Activated T-helper 1 cell treated with anti-CD3 and anti-CD28 coated beads, Interleukin-12 subunit alpha, Interleukin-12 subunit beta, Interleukin-2, Interleukin-4 antibody, amounts not matched to agents 30 ng/mL and 10 ng/mL and 1 ng/mL, durations not matched to agents 14 hours and 24 hours and 36 hours (primary cell): ENCODE measurements around the gene GALNT11. TPM values are rescaled to one million over a fixed set of nuclear protein-coding genes. Genes with fewer than 3 reads are reported as not detected.

ENCODE experiments used
- DNase-seq: peaks from one replicate; pipeline ENCODE4 v3.0.0; 2021; ENCODE audit warnings: low spot score
- H3K27ac Mint-ChIP-seq: one replicate; pipeline ENCODE4 v1.8.0; 2021; ENCODE audit warnings: mild to moderate bottlenecking, mixed read lengths
- H3K27me3 Mint-ChIP-seq: one replicate; pipeline ENCODE4 v1.8.0; 2022; ENCODE audit warnings: mild to moderate bottlenecking, moderate library complexity, mixed read lengths; ENCODE audit not compliant: insufficient read depth
- H3K36me3 Mint-ChIP-seq: one replicate; pipeline ENCODE4 v1.8.0; 2021; ENCODE audit warnings: low read depth, mixed read lengths
- H3K4me1 Mint-ChIP-seq: one replicate; pipeline ENCODE4 v1.8.0; 2021; ENCODE audit warnings: low read depth, mixed read lengths
- H3K4me3 Mint-ChIP-seq: one replicate; pipeline ENCODE4 v1.8.0; 2021; ENCODE audit warnings: mild to moderate bottlenecking, moderate library complexity, mixed read lengths
- H3K9me3 Mint-ChIP-seq: one replicate; pipeline ENCODE4 v1.8.0; 2021; ENCODE audit warnings: mixed read lengths
- intact Hi-C: fragments of 100-400 bp; cut with micrococcal nuclease; formaldehyde crosslinking; loops from one replicate; pipeline ENCODE4 v1.15.1; 2024
- total RNA-seq: library from RNA; stranded (reverse); gene quantifications from 2 replicates; pipeline ENCODE4 v1.2.3, GENCODE V29; 2022

Gene GALNT11
- total RNA-seq, 1 donor from 2014 or later, result 20.5 TPM

DNA sequence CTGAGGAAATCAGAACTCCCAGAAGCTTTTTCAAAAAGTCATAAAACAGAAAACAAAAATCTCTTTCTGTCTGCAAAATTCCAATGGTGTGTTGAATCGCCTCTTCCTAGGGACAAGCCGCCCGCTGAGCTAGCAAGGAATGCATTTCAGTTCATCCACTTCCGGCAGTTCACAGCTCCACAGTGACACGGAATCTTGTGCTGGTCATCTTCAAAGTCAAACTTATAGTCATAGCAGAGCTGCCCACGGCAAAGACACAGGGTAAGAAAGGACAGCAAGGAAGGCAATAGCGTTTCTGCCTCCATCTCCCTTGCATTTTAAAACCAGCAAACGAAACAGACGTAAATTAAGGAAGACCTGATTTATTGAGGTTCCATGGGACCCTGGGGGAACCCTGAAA is 111.2 kb downstream of the GALNT11 start:
- H3K27me3 Mint-ChIP-seq, result no peaks in the 10 kb centered on the region
- DNase-seq, result no peak
- H3K9me3 Mint-ChIP-seq, result no peaks in the 10 kb centered on the region
- H3K36me3 Mint-ChIP-seq, result peaks cover 14% of the 10 kb centered on the region
- no peaks in the 10 kb centered on the region for H3K4me1 Mint-ChIP-seq
- no peak overlapping the region for H3K4me3 Mint-ChIP-seq
- intact Hi-C loops, result no loop called here
- H3K27ac Mint-ChIP-seq, result no peak overlapping the region

DNA sequence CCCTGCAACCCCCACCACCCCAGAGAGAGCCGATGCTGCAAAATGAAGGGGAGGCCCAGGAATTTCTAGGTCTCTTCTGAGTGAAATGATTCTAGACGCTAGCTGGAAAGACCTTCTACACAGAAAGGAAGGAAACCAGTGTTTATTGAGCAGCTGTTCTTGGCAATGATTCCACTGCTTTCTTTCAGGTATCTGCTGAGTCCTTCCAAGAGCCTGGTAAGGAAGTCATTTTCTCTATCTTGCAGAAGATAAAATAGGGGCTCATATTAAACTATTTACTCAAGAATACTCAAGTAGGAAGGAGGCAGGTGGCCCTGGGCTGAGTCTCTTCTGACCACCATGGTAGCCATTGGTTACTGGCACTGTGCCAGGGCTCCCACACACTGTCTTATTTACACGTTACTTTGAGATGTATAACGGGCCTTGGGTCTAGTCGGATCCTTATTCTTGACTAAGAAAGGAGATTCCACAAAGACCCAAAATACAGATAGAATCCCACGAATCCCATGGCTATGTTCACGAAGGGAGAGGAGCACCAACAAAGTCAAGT is 112.1 kb downstream of the GALNT11 start:
- Mint-ChIP-seq H3K27ac (no peak overlapping the region), H3K9me3 (no peaks in the 10 kb centered on the region), H3K4me1 (peaks cover 2% of the 10 kb centered on the region), H3K36me3 (peaks cover 14% of the 10 kb centered on the region), H3K4me3 (no peak overlapping the region), H3K27me3 (no peaks in the 10 kb centered on the region)
- intact Hi-C loops, result no loop called here
- no peak for DNase-seq

DNA sequence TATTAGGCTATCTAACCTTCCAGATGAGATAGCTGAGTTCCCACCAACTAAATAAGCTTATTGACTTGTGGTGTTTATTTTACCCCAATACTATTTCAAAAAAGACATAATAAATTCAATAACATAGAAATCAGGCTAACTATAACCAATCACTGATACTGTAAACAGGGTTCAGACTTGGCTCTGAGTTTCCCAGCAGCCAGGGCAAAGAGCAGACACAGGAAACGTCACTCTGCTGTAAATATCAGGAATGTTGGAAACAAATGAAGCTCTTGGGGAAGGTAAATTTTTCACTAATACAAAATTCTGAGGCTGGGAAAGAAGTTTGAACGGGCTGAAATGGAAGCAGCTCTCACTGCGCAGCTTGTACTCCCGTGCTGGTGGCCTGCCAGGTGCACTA is 114.6 kb downstream of the GALNT11 start:
- intact Hi-C loops, result loop anchor here (10.0 kb wide), 2 partner anchors 535 to 565 kb away; partner anchors contain the start of gene XRCC2
- no peak for DNase-seq
- Mint-ChIP-seq H3K27me3 (no peaks in the 10 kb centered on the region), H3K4me3 (no peak overlapping the region), H3K9me3 (no peaks in the 10 kb centered on the region), H3K36me3 (peaks cover 32% of the 10 kb centered on the region), H3K4me1 (peaks cover 28% of the 10 kb centered on the region), H3K27ac (no peak overlapping the region)

DNA sequence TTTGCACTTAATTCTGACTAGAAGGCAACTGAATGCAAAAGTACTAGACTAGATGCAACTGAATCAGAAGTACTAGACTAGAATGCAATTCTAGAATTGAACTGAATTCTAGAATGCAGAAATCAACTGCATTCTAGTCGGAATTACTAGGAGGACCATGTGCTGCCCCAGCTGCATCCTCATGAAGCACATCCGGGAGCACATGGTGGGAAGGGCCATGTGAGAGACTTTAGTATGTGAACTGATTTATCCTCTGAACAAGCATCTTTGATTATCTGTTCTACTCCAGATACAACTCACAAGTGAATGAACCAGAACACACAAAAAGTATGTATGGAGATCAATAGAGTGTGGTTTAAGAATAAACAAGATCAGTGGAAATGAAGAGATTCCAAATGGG is 115.1 kb downstream of the GALNT11 start:
- Mint-ChIP-seq H3K36me3 (peaks cover 32% of the 10 kb centered on the region), H3K4me3 (no peak overlapping the region), H3K27ac (peak overlapping the region; percentile 9), H3K9me3 (no peaks in the 10 kb centered on the region), H3K4me1 (peaks cover 33% of the 10 kb centered on the region), H3K27me3 (no peaks in the 10 kb centered on the region)
- intact Hi-C loops, result loop anchor here (10.0 kb wide), 2 partner anchors 534 to 564 kb away; partner anchors contain the start of gene XRCC2
- DNase-seq, result no peak

DNA sequence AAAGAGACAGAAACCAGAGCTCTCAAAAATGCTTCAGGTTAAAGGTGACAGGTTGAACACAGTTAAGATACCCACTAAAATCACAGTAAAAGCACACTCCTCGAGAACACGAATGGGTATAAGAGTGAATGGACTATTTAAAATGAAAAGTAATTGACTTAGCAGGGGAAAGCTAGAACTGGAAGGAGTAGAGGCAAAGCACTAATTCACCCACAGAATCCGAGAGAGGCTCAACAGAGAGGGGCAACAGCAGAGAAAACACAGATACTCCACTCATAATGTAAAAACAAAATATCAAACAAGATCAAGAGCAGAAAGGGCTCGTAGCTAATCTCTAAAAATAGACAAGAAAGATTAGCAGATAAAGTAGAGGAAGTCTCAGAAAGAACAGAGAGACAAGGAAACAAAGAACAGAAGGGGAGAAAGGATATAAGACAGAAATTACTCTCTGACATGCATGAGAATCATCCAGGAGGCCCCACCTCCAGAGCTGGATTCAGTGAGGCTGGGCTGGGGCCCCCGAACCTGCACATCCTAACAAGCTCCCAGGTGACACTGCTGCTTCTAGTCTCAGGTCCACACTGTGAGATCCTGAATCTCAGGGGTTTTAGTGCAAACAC is 117.6 kb downstream of the GALNT11 start:
- DNase-seq, result no peak
- Mint-ChIP-seq H3K27ac (peak overlapping the region; percentile 86), H3K4me3 (peak overlapping the region; percentile 36), H3K4me1 (peaks cover 40% of the 10 kb centered on the region), H3K27me3 (no peaks in the 10 kb centered on the region), H3K9me3 (no peaks in the 10 kb centered on the region), H3K36me3 (peaks cover 36% of the 10 kb centered on the region)
- intact Hi-C loops, result loop anchor here (10.0 kb wide), 2 partner anchors 532 to 562 kb away; partner anchors contain the start of gene XRCC2

DNA sequence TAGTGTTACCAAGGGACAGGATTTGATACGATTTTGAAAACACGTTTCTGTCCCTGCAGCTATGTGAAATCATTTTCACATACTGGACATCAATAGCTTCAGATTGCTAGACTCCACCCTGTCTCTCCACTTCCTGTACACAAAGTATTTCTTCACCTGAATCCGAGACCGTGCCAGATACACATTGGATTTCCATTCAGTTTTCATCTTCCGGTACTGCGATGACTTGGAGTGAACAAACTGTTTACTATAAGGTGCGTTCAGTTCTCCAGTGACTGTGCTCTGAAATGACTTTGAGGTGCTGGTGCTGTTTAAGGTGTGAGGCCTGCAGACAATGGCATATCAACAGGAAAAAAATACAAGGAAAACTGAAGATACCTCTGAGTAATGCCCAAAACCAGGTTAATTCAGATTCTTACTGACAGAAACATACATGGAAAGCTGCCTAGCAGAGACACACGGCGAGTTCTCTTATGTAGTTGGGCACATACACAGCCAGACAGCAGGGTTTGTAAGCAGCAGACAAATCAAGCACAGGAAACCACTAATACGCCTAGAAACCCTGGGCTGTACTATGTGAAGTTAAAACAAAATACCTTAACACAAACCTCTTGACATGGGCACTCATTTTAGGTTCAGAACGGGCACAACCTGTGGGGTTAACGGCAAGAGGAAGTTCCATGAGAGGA is 119.2 kb downstream of the GALNT11 start:
- Mint-ChIP-seq H3K4me3 (peak overlapping the region; percentile 50), H3K36me3 (peaks cover 44% of the 10 kb centered on the region), H3K27me3 (no peaks in the 10 kb centered on the region)

DNA sequence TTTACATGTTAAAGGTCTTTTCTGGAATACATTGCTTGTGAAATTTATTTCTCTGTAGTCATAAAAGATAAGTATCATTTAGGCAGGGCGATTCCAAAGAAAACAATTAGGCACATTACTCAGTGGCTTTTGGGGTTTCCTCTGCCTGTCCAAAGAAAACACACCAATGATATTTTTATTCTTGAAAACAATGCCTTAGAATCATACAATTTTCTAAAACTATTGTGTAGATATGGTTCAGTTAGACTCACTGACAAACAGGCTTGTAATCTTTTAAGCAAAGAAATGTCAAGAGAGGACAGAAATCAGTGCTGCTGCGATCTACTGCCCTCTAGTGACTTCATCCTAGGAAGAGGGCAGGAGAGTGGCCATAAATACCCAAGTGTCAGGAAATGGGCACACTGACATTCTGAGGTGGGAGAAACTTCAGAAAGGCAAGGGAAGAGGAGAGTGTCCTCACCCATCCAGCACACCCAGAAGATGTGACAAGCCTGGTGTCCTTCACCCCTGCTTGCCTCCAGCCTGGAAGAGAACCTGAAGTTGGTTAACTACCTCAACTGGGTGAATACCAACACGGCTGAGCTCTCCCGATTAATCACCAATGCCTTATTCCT is 120.5 kb downstream of the GALNT11 start:
- intact Hi-C loops, result loop anchor here (1.0 to 10.0 kb wide), 5 partner anchors 121 to 559 kb away; partner anchors contain the start of genes GALNT11, PRKAG2 and XRCC2
- no peaks in the 10 kb centered on the region for H3K27me3 Mint-ChIP-seq
- H3K9me3 Mint-ChIP-seq, result no peaks in the 10 kb centered on the region
- H3K4me3 Mint-ChIP-seq, result no peak overlapping the region
- H3K36me3 Mint-ChIP-seq, result peaks cover 38% of the 10 kb centered on the region
- peaks cover 40% of the 10 kb centered on the region for H3K4me1 Mint-ChIP-seq
- DNase-seq, result no peak
- H3K27ac Mint-ChIP-seq, result peak overlapping the region; percentile 80

More for the DNA sequence above, 119.2 kb downstream of the GALNT11 start:
- Mint-ChIP-seq H3K27ac (peak overlapping the region; percentile 80), H3K9me3 (no peaks in the 10 kb centered on the region), H3K4me1 (peaks cover 40% of the 10 kb centered on the region)
- DNase-seq, result peak; percentile 27
- intact Hi-C loops, result loop anchor here (1.0 to 10.0 kb wide), 6 partner anchors 119 to 560 kb away; partner anchors contain the start of genes GALNT11, PRKAG2 and XRCC2

DNA sequence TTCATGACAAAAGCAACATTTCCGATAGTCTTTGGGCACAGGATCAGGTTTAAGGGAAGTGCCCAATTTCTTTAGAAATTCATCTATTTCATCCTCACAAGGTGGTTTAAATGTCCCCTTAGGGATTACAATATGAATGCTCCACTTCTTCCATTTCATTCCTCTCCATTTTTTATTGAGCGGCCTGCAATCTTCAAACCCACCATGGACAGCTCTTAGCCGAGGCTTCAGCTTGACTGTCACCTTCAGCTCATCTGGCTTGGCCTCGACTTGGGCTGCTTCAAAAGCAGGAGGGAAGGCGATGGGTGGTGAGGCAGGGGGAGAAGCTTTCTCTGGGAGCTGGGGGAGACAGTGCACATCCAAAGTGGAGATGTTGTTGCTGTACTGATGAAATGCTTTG is 123.2 kb downstream of the GALNT11 start:
- no peak overlapping the region for H3K27ac Mint-ChIP-seq

DNA sequence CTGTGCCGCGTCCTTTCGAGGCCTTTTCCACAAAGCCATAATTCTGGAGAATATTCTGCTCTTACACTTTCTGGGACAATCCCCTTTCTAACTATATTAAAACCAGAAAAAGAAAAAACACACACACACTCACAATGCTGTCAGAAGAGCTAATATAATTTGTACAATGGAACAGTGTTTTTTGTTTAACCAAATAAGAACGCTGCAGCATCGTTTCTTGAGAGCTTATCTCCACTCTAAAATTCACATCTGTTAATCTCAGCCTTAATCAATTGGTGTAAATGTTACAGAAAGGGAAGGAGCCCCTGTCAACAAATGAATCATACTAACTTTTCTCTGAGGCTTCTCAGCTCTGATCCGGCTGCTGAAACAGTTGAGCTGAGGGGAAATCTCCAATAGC is 123.9 kb downstream of the GALNT11 start:
- peaks cover 20% of the 10 kb centered on the region for H3K4me1 Mint-ChIP-seq

More for the DNA sequence above, 123.2 kb downstream of the GALNT11 start:
- no peaks in the 10 kb centered on the region for H3K27me3 Mint-ChIP-seq
- no peak for DNase-seq
- no peak overlapping the region for H3K4me3 Mint-ChIP-seq
- H3K4me1 Mint-ChIP-seq, result peaks cover 26% of the 10 kb centered on the region
- peaks cover 39% of the 10 kb centered on the region for H3K36me3 Mint-ChIP-seq
- intact Hi-C loops, result loop anchor here (5.0 to 10.0 kb wide), 3 partner anchors 271 to 556 kb away; partner anchors contain the start of genes PRKAG2 and XRCC2
- H3K9me3 Mint-ChIP-seq, result no peaks in the 10 kb centered on the region

DNA sequence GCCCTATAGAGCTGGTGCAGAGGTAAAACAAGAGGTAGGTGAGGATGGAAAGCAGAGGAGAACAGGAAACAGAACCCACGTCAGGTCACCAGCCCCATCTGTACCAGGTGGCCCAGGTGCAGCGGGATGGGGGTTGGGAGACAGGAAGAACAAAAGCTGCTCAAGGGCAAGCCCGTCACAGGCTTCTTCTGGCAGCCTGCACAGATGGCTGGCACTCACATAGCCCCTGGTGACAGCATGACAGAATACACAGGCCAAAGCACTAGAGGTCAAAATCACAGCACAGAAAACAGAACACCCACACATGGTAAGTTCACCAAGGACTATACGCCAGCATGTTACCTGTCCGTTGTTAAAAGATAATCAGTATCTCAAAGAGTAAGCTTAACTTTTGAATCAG is 126.8 kb downstream of the GALNT11 start:
- H3K27me3 Mint-ChIP-seq, result no peaks in the 10 kb centered on the region
- H3K9me3 Mint-ChIP-seq, result no peaks in the 10 kb centered on the region
- H3K27ac Mint-ChIP-seq, result no peak overlapping the region
- DNase-seq, result no peak
- no peaks in the 10 kb centered on the region for H3K4me1 Mint-ChIP-seq
- peaks cover 46% of the 10 kb centered on the region for H3K36me3 Mint-ChIP-seq
- no peak overlapping the region for H3K4me3 Mint-ChIP-seq
- intact Hi-C loops, result no loop called here

More for the DNA sequence above, 123.9 kb downstream of the GALNT11 start:
- H3K27me3 Mint-ChIP-seq, result no peaks in the 10 kb centered on the region
- H3K27ac Mint-ChIP-seq, result no peak overlapping the region
- intact Hi-C loops, result loop anchor here (5.0 to 10.0 kb wide), 3 partner anchors 272 to 555 kb away; partner anchors contain the start of genes PRKAG2 and XRCC2
- no peak for DNase-seq
- H3K36me3 Mint-ChIP-seq, result peaks cover 41% of the 10 kb centered on the region
- no peak overlapping the region for H3K4me3 Mint-ChIP-seq
- no peaks in the 10 kb centered on the region for H3K9me3 Mint-ChIP-seq

DNA sequence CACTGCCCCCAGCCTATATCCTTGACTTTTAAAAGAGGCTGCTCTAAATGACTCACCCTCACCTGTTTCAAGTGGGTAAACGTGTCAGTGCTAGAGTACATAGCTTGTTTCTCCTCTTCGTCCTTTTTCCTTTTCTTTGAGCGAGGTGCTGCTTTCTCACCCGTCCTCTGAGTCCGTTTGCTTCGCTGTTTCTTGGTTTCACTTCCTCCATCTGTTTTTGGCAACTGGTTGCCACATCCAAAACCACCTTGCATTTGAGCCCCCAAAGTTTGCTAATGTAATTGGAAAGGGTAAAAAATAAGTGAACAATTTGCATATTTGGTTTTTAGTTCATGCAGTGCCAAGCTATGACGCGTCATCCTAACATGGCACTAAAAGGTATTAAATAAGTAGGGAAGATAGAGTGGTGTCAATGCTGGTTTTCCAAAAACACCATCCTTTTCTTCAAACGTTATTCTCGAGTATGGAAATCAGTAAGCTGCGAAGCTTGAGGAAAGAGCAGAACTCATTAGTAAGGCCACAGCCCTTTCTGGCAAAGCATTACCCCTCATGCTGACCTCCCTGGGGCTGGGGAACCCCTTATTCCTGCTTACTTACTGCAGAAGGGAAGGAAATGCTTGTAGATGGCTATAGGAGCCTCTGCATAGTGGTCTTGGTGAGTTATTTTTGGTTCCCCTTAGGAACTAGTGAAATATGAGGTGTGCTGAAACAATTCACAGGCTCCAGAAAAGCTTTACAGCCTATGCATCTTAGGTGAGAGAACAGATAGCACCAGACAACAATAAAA is 133.5 kb downstream of the GALNT11 start:
- intact Hi-C loops, result no loop called here
- Mint-ChIP-seq H3K27me3 (no peaks in the 10 kb centered on the region), H3K27ac (peak overlapping the region; percentile 71), H3K4me3 (no peak overlapping the region), H3K4me1 (peaks cover 10% of the 10 kb centered on the region), H3K36me3 (peaks cover 56% of the 10 kb centered on the region), H3K9me3 (no peaks in the 10 kb centered on the region)
- no peak for DNase-seq

DNA sequence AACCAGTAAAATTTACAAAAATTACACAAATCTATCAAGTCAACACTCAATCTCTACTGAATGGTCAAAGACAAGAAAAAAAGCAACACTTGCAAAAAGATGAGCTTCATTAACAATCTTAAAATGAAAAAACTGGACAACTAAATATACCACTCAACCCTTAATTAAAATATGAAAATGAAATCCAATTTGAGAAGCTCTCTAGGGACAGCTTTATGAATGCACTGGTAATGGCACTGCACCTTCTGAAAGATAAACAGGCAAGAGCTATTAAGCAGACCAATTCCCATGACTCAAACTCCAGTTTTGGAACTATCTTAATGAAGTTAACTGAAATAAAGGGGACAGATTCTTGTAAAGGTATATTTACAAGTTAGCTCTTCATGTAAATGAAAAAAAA is 135.7 kb downstream of the GALNT11 start:
- peaks cover 47% of the 10 kb centered on the region for H3K36me3 Mint-ChIP-seq
- H3K4me3 Mint-ChIP-seq, result no peak overlapping the region
- no peaks in the 10 kb centered on the region for H3K27me3 Mint-ChIP-seq
- no peaks in the 10 kb centered on the region for H3K9me3 Mint-ChIP-seq
- peaks cover 10% of the 10 kb centered on the region for H3K4me1 Mint-ChIP-seq
- H3K27ac Mint-ChIP-seq, result no peak overlapping the region
- no peak for DNase-seq
- intact Hi-C loops, result no loop called here
